ENCODE measurements around the gene ZBTB16.

The ZBTB16 gene, protein sequence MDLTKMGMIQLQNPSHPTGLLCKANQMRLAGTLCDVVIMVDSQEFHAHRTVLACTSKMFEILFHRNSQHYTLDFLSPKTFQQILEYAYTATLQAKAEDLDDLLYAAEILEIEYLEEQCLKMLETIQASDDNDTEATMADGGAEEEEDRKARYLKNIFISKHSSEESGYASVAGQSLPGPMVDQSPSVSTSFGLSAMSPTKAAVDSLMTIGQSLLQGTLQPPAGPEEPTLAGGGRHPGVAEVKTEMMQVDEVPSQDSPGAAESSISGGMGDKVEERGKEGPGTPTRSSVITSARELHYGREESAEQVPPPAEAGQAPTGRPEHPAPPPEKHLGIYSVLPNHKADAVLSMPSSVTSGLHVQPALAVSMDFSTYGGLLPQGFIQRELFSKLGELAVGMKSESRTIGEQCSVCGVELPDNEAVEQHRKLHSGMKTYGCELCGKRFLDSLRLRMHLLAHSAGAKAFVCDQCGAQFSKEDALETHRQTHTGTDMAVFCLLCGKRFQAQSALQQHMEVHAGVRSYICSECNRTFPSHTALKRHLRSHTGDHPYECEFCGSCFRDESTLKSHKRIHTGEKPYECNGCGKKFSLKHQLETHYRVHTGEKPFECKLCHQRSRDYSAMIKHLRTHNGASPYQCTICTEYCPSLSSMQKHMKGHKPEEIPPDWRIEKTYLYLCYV

DNA sequence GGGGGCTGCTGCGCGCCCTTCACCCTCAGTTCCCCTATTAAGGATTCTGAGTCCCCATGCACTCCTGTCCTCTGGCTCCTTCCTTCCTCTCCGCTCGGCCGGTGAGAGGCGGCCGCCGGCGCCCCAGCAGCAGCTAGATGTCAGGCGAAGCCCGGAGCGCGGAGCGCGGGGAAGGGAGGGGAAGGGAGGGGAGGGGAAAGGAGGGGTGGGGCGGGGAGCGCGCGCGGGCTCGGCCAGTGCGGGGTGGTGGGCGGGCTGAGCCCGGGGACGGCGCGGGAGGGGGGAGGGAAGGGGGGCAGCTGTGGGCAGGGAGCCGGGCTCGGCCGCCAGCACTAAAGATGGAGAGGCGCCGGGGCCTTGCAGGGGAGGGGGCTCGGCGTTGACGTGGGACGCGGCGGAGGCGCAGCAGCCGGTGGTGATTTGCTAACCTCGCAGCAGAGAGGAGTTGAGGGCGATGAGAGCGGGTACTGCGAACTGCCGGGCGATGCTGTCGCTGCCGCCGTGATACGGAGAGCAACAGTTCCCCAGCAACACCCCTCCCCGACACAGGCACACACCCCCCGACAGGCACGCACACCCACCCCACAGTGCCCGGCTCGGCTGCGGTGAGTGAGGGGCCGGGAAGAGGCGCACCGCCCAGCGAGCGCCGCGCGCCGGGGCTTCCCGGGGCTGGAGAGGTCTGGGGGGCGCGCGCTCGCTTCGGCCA, at the start of gene ZBTB16:
Gene ZBTB16 (plus strand): TSS at position 434 of the 706 bp plus-strand sequence. CDS start 3,590 bp downstream, outside the sequence.
- H3K79me2 ChIP-seq (ENCODE audit: insufficient read depth, low read depth) = no peaks in the 10 kb centered on the region
- no peaks in the 10 kb centered on the region for H3K27me3 ChIP-seq (ENCODE audit: insufficient read depth, low read depth)
- no peak within 1 kb of the TSS for H3K27ac ChIP-seq

DNA sequence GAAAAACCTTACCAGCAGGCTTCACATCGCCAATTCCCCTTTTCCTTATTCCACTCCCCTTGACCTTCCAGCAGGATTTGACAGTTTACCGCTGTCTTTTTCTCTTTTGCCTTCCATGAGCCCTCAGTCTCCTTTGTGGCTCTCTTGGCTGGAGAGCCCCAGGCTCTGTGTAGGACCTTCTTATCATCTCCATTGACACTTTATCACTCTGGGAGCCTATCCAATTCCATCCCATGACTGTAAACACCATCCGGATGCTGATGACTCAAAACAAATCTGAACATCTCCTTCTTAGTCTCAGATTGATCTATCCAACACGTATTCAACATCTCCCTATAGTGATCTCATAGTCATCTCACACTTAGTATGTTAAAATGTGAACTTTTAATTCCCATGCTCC, 48.6 kb upstream of the ZBTB16 start:
- Histone ChIP-seq H3K27me3 (ENCODE audit: insufficient read depth, low read depth) (no peaks in the 10 kb centered on the region), H4K20me1 (ENCODE audit: insufficient read depth) (no peaks in the 10 kb centered on the region), H3K36me3 (ENCODE audit: insufficient read depth) (no peaks in the 10 kb centered on the region), H2AFZ (ENCODE audit: low read depth) (no peak overlapping the region), H3K27ac (no peak overlapping the region), H3K79me2 (ENCODE audit: insufficient read depth, low read depth) (no peaks in the 10 kb centered on the region), H3K4me1 (ENCODE audit: low read depth, poor library complexity, severe bottlenecking) (no peaks in the 10 kb centered on the region), H3K4me3 (IDR thresholded peaks at IDR 0.05; ENCODE audit: insufficient read depth, low read depth, low read length) (no peak overlapping the region), H3K9ac (no peak overlapping the region), H3K4me2 (no peak overlapping the region)
- TF ChIP-seq, protein P1, sequence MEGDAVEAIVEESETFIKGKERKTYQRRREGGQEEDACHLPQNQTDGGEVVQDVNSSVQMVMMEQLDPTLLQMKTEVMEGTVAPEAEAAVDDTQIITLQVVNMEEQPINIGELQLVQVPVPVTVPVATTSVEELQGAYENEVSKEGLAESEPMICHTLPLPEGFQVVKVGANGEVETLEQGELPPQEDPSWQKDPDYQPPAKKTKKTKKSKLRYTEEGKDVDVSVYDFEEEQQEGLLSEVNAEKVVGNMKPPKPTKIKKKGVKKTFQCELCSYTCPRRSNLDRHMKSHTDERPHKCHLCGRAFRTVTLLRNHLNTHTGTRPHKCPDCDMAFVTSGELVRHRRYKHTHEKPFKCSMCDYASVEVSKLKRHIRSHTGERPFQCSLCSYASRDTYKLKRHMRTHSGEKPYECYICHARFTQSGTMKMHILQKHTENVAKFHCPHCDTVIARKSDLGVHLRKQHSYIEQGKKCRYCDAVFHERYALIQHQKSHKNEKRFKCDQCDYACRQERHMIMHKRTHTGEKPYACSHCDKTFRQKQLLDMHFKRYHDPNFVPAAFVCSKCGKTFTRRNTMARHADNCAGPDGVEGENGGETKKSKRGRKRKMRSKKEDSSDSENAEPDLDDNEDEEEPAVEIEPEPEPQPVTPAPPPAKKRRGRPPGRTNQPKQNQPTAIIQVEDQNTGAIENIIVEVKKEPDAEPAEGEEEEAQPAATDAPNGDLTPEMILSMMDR (conservative IDR thresholded peaks at IDR 0.05; ENCODE audit: low read depth, low read length) = no peak

More for the DNA sequence above, at the start of gene ZBTB16:
- H2AFZ ChIP-seq (ENCODE audit: low read depth) = no peak within 1 kb of the TSS
- H3K4me3 ChIP-seq (IDR thresholded peaks at IDR 0.05; ENCODE audit: insufficient read depth, low read depth, low read length) = no peak within 1 kb of the TSS
- TF ChIP-seq, protein P1 (conservative IDR thresholded peaks at IDR 0.05; ENCODE audit: low read depth, low read length) = no peak
- no peaks in the 10 kb centered on the region for H3K4me1 ChIP-seq (ENCODE audit: low read depth, poor library complexity, severe bottlenecking)
- H3K36me3 ChIP-seq (ENCODE audit: insufficient read depth) = no peaks in the 10 kb centered on the region
- no peak within 1 kb of the TSS for H3K4me2 ChIP-seq
- H3K9ac ChIP-seq = no peak within 1 kb of the TSS
- no peaks in the 10 kb centered on the region for H4K20me1 ChIP-seq (ENCODE audit: insufficient read depth)

DNA sequence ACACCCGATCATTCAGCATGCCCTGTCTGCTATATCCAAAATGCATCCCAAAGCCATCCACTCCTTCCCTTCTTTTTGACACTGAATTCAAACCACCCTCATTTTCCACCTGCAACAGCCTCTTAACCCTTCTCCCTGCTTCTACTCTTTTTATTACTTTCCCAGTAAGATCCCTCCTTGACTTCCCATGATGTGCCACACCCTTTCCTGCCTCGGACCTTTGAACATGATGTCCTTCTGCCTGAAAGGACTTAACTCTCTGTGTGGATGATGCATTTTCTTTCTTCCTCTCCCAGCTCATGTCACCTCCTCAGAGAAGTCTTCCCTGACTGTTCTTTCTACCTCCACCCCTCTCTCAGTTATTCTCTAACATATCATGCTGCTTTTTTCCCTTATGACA, 48.1 kb upstream of the ZBTB16 start:
- H4K20me1 ChIP-seq (ENCODE audit: insufficient read depth) = no peaks in the 10 kb centered on the region
- no peak overlapping the region for H3K4me2 ChIP-seq
- no peak overlapping the region for H2AFZ ChIP-seq (ENCODE audit: low read depth)
- H3K9ac ChIP-seq = no peak overlapping the region
- no peak overlapping the region for H3K27ac ChIP-seq
- no peaks in the 10 kb centered on the region for H3K27me3 ChIP-seq (ENCODE audit: insufficient read depth, low read depth)
- TF ChIP-seq, protein P1 (conservative IDR thresholded peaks at IDR 0.05; ENCODE audit: low read depth, low read length) = no peak
- H3K4me1 ChIP-seq (ENCODE audit: low read depth, poor library complexity, severe bottlenecking) = no peaks in the 10 kb centered on the region
- H3K4me3 ChIP-seq (IDR thresholded peaks at IDR 0.05; ENCODE audit: insufficient read depth, low read depth, low read length) = no peak overlapping the region
- H3K36me3 ChIP-seq (ENCODE audit: insufficient read depth) = no peaks in the 10 kb centered on the region
- H3K79me2 ChIP-seq (ENCODE audit: insufficient read depth, low read depth) = no peaks in the 10 kb centered on the region

DNA sequence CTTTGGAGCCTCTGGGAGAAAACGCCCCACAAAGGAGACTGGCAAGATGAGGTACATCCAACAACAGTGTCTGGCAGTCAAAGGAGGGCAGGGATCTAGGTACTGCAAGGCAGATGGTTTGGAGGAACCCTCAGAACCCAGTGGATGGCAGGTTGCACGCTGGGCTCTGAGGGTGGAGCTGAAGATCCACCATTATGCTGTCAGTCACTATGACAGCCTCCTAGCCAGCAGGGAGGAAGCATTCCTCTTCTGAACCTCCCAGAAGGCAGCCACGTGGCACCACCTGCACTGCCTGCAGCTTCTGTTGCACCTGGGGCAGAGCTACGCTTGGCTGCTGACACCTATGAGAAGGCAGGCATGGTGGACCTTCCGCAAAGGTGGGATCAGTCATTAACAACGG, 44.4 kb upstream of the ZBTB16 start:
- Histone ChIP-seq H3K4me3 (IDR thresholded peaks at IDR 0.05; ENCODE audit: insufficient read depth, low read depth, low read length) (no peak overlapping the region), H4K20me1 (ENCODE audit: insufficient read depth) (no peaks in the 10 kb centered on the region), H3K27ac (no peak overlapping the region), H3K79me2 (ENCODE audit: insufficient read depth, low read depth) (no peaks in the 10 kb centered on the region), H2AFZ (ENCODE audit: low read depth) (no peak overlapping the region), H3K36me3 (ENCODE audit: insufficient read depth) (no peaks in the 10 kb centered on the region), H3K4me1 (ENCODE audit: low read depth, poor library complexity, severe bottlenecking) (no peaks in the 10 kb centered on the region), H3K27me3 (ENCODE audit: insufficient read depth, low read depth) (no peaks in the 10 kb centered on the region), H3K4me2 (no peak overlapping the region), H3K9ac (no peak overlapping the region)
- TF ChIP-seq, protein P1 (conservative IDR thresholded peaks at IDR 0.05; ENCODE audit: low read depth, low read length) = no peak
